HG03354 (cell line): ENCODE measurements around the gene MAPT.

Experiments
- ATAC-seq: cut with Tn5 transposase; IDR thresholded peaks from one replicate; pipeline ENCODE4 v1.9.1; 2021; ENCODE audit warnings: mild to moderate bottlenecking; ENCODE audit not compliant: unreplicated experiment, poor library complexity, severe bottlenecking

The MAPT gene

DNA sequence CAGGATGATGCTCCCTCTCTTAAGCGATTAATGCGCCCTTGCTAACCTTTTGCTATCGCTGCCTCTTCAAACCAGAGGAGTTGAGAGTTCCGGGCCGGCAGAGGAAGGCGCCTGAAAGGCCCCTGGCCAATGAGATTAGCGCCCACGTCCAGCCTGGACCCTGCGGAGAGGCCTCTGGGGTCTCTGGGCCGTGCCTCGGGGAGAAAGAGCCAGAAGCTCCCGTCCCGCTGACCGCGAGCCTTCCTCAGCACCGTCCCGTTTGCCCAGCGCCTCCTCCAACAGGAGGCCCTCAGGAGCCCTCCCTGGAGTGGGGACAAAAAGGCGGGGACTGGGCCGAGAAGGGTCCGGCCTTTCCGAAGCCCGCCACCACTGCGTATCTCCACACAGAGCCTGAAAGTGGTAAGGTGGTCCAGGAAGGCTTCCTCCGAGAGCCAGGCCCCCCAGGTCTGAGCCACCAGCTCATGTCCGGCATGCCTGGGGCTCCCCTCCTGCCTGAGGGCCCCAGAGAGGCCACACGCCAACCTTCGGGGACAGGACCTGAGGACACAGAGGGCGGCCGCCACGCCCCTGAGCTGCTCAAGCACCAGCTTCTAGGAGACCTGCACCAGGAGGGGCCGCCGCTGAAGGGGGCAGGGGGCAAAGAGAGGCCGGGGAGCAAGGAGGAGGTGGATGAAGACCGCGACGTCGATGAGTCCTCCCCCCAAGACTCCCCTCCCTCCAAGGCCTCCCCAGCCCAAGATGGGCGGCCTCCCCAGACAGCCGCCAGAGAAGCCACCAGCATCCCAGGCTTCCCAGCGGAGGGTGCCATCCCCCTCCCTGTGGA, 88.6 kb downstream of the MAPT start:
- no peak for ATAC-seq

DNA sequence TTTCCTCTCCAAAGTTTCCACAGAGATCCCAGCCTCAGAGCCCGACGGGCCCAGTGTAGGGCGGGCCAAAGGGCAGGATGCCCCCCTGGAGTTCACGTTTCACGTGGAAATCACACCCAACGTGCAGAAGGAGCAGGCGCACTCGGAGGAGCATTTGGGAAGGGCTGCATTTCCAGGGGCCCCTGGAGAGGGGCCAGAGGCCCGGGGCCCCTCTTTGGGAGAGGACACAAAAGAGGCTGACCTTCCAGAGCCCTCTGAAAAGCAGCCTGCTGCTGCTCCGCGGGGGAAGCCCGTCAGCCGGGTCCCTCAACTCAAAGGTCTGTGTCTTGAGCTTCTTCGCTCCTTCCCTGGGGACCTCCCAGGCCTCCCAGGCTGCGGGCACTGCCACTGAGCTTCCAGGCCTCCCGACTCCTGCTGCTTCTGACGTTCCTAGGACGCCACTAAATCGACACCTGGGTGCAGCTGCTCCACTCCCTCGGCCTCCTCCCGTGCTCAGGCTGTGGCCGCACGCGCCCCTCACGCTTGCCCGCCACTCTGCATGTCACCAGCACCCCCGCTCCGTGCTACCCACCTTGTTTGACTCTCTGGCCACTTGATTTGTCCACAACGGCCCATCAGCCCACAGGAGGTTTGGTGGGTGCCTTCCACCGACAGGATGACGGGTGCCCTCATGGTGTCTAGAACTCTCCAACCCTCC, 89.4 kb downstream of the MAPT start:
- ATAC-seq, result no peak

DNA sequence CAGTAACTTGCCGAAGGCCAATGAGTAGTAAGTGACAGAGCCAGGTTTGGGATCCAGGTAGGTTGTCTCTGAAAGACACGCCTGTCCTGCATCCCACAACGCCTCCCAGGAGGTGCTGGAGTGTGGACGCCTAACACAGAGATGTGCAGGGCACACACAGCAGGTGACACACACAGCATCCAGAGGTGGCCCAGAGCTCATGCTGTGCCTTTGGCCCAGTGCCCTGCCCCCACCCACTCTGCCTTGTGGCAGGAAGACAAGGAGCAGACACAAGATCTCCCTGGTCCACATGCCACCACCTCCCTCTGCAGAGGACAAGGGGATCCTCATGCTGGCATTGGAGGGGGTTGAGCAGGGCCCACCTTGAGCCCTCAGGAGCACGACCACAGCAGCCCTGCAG, 90.0 kb downstream of the MAPT start:
- ATAC-seq, result no peak

DNA sequence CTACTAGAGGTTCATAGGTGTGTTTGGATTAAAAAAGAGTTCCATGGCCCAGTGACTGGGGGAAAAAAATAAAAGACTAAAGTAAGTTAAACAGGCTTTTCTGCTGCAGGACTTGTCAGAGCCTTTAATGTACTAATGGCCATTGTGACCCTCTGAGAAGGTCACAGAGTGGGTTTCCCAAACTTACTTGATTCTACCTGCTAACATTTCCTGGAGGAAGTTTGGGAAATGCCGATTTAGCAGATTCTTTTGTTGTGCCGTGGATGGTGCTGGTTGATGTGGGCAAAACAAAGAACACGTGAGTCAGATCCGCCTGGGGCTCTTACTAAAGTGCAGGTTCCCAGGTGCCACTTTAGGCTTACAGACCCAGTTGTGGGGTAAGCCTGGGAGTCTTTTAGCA, 91.1 kb downstream of the MAPT start:
- no peak for ATAC-seq

DNA sequence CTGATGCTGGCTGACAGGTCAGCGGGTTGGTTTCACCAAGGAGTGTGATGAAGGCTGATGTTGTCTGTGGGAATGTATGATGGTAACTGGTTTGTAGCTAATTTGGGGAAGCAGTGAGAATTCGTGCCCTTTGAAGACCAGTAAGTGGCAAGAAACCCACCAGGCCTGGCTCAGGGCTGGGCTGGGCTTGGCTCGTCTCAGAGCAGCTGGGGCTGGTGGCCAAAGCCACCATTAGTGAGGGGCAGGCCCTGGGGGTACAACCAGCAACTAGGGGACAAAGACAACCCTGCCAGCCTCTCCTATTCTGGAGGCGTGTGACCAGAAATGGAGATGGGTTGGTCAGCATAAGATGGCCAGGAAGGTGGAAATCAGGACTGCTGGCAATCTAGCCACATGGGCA, 91.7 kb downstream of the MAPT start:
- no peak for ATAC-seq

DNA sequence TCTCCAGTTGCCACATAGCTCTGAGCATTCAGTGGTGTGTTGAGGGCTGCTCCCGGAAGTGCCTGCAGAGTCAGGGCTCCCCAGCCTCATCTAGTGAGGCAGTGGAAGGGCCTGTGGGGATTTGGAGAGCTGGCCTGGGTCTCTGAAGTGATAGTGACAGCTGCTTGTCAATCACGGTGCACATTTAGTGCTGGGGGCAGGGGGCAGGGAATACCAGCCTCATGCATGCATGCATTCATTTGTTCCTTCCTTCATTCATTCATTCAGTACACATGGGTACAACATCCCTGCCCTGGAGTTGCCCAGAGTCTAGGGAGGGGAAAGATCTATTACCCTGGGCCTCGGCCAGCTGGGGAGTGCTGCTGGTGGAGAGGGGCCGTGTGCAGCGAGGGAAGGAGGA, 93.4 kb downstream of the MAPT start:
- no peak for ATAC-seq

GRCh38 chr17:45989759-45990158, 95.4 kb downstream of the MAPT start:
- no peak for ATAC-seq

GRCh38 chr17:45990886-45991285, 96.5 kb downstream of the MAPT start:
- no peak for ATAC-seq

GRCh38 chr17:45991341-45991740, 97.0 kb downstream of the MAPT start:
- no peak for ATAC-seq

DNA sequence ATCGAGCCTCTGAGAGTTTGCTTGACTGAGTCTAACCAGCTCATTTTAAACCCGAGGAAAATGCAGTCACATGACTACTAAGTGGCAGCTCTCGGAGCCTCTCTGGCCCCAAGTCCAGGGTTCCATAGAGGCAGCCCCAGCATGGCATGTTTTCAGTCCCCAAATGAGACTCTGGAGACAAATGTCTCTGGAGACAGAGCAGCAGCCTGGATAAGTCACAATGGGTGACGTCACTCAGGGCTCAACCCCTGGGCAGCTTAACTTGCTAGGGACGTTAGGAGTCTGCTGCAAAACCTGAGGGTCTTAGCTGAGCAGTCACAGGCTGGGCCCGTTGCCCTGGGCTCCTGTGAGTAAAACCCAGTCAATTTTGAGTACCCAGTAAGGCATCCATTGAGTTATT, 97.8 kb downstream of the MAPT start:
- ATAC-seq, result no peak

GRCh38 chr17:45992904-45993303, 98.5 kb downstream of the MAPT start:
- ATAC-seq, result no peak

GRCh38 chr17:45993962-45994627, 99.7 kb downstream of the MAPT start:
- ATAC-seq, result no peak

GRCh38 chr17:45994987-45995386, 100.6 kb downstream of the MAPT start:
- ATAC-seq, result no peak

- no peak for ATAC-seq
These were observed 101.4 kb downstream of the MAPT start for GRCh38 chr17:45995627-45996270.

DNA sequence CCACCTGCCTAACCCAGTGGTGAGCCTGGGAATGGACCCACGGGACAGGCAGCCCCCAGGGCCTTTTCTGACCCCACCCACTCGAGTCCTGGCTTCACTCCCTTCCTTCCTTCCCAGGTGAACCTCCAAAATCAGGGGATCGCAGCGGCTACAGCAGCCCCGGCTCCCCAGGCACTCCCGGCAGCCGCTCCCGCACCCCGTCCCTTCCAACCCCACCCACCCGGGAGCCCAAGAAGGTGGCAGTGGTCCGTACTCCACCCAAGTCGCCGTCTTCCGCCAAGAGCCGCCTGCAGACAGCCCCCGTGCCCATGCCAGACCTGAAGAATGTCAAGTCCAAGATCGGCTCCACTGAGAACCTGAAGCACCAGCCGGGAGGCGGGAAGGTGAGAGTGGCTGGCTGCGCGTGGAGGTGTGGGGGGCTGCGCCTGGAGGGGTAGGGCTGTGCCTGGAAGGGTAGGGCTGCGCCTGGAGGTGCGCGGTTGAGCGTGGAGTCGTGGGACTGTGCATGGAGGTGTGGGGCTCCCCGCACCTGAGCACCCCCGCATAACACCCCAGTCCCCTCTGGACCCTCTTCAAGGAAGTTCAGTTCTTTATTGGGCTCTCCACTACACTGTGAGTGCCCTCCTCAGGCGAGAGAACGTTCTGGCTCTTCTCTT, 102.1 kb downstream of the MAPT start:
- no peak for ATAC-seq

- ATAC-seq, result no peak
These were observed 102.8 kb downstream of the MAPT start for GRCh38 chr17:45997166-45997565.

- no peak for ATAC-seq
These were observed 103.3 kb downstream of the MAPT start for GRCh38 chr17:45997624-45998023.

- ATAC-seq, result no peak
These were observed 104.9 kb downstream of the MAPT start, which contains the start of gene STH for GRCh38 chr17:45998987-45999899. TSS of gene STH (plus strand) at chr17:45999250. CDS start at chr17:45999280, 30 bp downstream.

- ATAC-seq, result no peak
These were observed 105.5 kb downstream of the MAPT start for GRCh38 chr17:45999900-46000290.
